Measurements from ENCODE around the gene GSTO1. TPM values are rescaled to one million over a fixed set of nuclear protein-coding genes. Genes with fewer than 3 reads are reported as not detected.
A peak's percentile ranks its signal among the peaks of the same experiment; 100 is the strongest.

Gene GSTO1
- total RNA-seq, 2 experiments from 2014 or later = 129 to 139 TPM

GRCh38 chr10:104316321-104317099, 61.8 kb downstream of the GSTO1 start:
- H3K4me3 Mint-ChIP-seq = no peak overlapping the region
- no peak for DNase-seq
- H3K27ac Mint-ChIP-seq = no peak overlapping the region
- ChIA-PET POLR2A (no interaction called here), CTCF (interaction anchor here (1.0 to 3.5 kb wide), 7 partner anchors 10 to 35 kb away, joined by 3 to 15 read pairs (median 4); no protein-coding TSS in a partner anchor)
- no peaks in the 10 kb centered on the region for H3K9me3 Mint-ChIP-seq
- H3K36me3 Mint-ChIP-seq (ENCODE audit: low read depth) = peaks cover 36% of the 10 kb centered on the region
- peaks cover 47% of the 10 kb centered on the region for H3K4me1 Mint-ChIP-seq
- H3K27me3 Mint-ChIP-seq = no peaks in the 10 kb centered on the region

Small RNA genes within 50 kb of the gene (microRNA-seq; reads per million reads assigned to microRNA genes)
- gene MIR4482 (ENCODE audit: borderline microRNAs expressed, borderline replicate concordance) (8.9 reads per million, percentile 38 among the genes with 10 or more reads in this experiment), gene MIR609 (ENCODE audit: borderline microRNAs expressed, borderline replicate concordance) (not detected)

Other genes with a start within 250 kb of the GSTO1 start
- gene COL17A1, start 169.0 kb upstream of the GSTO1 start, total RNA-seq = not detected
- 10 to 100 TPM; 13.6 to 16.1 TPM for gene SFR1, start 132.7 kb upstream of the GSTO1 start, total RNA-seq
- gene CFAP43, start 22.5 kb upstream of the GSTO1 start, total RNA-seq = not detected
- gene GSTO2, start 14.3 kb downstream of the GSTO1 start, total RNA-seq = 1 to 10 TPM in 1 of 2 experiments, under 1 TPM in 1; 0.81 to 1.3 TPM
- gene ITPRIP, start 83.6 kb downstream of the GSTO1 start, total RNA-seq = 10 to 100 TPM; 24.9 to 26.5 TPM
- gene CFAP58, start 98.9 kb downstream of the GSTO1 start, total RNA-seq = under 1 TPM; 0.22 to 0.27 TPM

Data from activated CD4-positive, alpha-beta T cell treated with anti-CD3 and anti-CD28 coated beads, Interleukin-2, amount 10 ng/mL, durations not matched to agents 7 days and 5 days (primary cell).